Left ventricle myocardium inferior (tissue), 1 donor: ENCODE results near the gene MPZL1. TPM values are rescaled to one million over a fixed set of nuclear protein-coding genes. Genes with fewer than 3 reads are reported as not detected.
"Not testable (repeated sequence)": the region's sequence is repeated elsewhere in the genome, so short reads cannot be mapped to it uniquely, and the experiment has no call there.

Experiments
- DNase-seq: peaks from one replicate; pipeline ENCODE4 v3.0.0-alpha.2; 2020
- H3K27ac ChIP-seq: fragments of 200-600 bp; replicated peaks from 2 replicates; pipeline ENCODE4 v1.8.0; 2021
- H3K27me3 ChIP-seq: fragments of 200-600 bp; 2 replicates; pipeline ENCODE4 v1.8.0; 2021; ENCODE audit warnings: low read depth
- H3K36me3 ChIP-seq: fragments of 200-600 bp; 2 replicates; pipeline ENCODE4 v1.8.0; 2021
- H3K4me1 ChIP-seq: fragments of 200-600 bp; 2 replicates; pipeline ENCODE4 v1.8.0; 2021
- H3K4me3 ChIP-seq: fragments of 200-600 bp; 2 replicates; pipeline ENCODE4 v1.8.0; 2021; ENCODE audit warnings: mild to moderate bottlenecking, moderate library complexity
- H3K9me3 ChIP-seq: fragments of 200-600 bp; replicated peaks from 2 replicates; pipeline ENCODE4 v1.8.0; 2021
- intact Hi-C: fragments of 100-400 bp; cut with micrococcal nuclease; formaldehyde crosslinking; loops from one replicate; pipeline ENCODE4 v1.11.0; 2022
- total RNA-seq: library from RNA; stranded (reverse); fragmentation: NEBNext Ultra II Directional; extraction: Animal tissue kit (Norgen Biotek cat#: 25700); gene quantifications from one replicate; pipeline ENCODE4 v1.2.1, GENCODE V29; 2021
- TF ChIP-seq, protein P1 (sequence below): fragments of 200-600 bp; IDR thresholded peaks from 2 replicates; pipeline ENCODE4 v1.8.0; 2021; ENCODE audit warnings: antibody characterized with exemption, mild to moderate bottlenecking, borderline replicate concordance
- donor health status: DM: no; HTN: yes; CAD: no; lungs with severe emphysema.

Gene MPZL1
- total RNA-seq, 1 donor from 2014 or later = 28.9 TPM

DNA sequence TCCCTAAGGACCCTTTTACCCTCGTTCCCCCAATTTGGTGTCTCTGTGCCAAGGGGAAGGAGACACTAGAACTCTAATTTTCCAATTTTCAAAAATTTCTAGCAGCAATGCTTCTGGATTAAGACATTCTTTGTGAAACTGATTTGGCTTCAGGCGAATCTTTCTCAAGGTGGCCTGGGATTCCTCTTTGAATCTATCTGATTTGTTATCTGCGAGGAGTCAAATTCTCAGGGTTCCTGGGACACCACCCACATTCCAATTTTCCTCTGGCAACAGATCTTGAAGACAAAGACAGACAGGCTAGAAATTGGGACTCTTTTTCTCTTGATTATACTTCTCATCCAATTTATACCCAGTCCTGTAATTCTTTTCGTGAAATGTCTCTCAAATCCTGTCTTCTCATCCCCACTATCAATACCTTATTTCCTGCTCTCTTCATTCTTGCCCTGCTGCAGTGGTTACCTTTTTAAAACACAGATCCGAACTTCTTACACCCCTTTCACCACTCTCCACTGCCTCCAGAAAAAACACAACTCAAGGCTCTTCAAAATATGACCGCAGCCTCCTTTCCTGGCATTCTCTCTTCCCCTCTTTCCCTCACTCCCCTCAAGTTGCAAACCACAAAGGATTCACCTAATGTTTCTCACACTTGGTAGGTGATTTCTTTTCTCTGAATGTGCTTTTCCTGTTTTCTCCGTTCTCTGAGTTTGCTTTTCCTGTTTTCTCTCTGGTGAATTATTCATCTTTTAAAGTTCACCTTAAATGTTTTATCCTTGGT is 2.7 kb upstream of the MPZL1 start:
- Histone ChIP-seq H3K9me3 (no peaks in the 10 kb centered on the region), H3K36me3 (no peaks in the 10 kb centered on the region), H3K4me3 (no peak overlapping the region), H3K27ac (no peak overlapping the region), H3K4me1 (peaks cover 61% of the 10 kb centered on the region), H3K27me3 (no peaks in the 10 kb centered on the region)
- intact Hi-C loops = no loop called here
- DNase-seq = no peak
- TF ChIP-seq, protein P1, sequence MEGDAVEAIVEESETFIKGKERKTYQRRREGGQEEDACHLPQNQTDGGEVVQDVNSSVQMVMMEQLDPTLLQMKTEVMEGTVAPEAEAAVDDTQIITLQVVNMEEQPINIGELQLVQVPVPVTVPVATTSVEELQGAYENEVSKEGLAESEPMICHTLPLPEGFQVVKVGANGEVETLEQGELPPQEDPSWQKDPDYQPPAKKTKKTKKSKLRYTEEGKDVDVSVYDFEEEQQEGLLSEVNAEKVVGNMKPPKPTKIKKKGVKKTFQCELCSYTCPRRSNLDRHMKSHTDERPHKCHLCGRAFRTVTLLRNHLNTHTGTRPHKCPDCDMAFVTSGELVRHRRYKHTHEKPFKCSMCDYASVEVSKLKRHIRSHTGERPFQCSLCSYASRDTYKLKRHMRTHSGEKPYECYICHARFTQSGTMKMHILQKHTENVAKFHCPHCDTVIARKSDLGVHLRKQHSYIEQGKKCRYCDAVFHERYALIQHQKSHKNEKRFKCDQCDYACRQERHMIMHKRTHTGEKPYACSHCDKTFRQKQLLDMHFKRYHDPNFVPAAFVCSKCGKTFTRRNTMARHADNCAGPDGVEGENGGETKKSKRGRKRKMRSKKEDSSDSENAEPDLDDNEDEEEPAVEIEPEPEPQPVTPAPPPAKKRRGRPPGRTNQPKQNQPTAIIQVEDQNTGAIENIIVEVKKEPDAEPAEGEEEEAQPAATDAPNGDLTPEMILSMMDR = no peak

- not testable (repeated sequence) for H3K27me3 ChIP-seq, H3K36me3 ChIP-seq, DNase-seq, H3K27ac ChIP-seq, H3K4me3 ChIP-seq, H3K9me3 ChIP-seq
- H3K4me1 ChIP-seq = peaks cover 57% of the 10 kb centered on the region
- intact Hi-C loops = loop anchor here (10.0 kb wide), 1 partner anchor 65 kb away; no protein-coding TSS in a partner anchor
Measured at GRCh38 chr1:167719715-167720421, 1.9 kb upstream of the MPZL1 start.

GRCh38 chr1:167720965-167721616 is 691 bp upstream of the MPZL1 start:
- no peak for DNase-seq
- intact Hi-C loops = loop anchor here (10.0 kb wide), 1 partner anchor 64 kb away; no protein-coding TSS in a partner anchor
- H3K36me3 ChIP-seq = no peaks in the 10 kb centered on the region

DNA sequence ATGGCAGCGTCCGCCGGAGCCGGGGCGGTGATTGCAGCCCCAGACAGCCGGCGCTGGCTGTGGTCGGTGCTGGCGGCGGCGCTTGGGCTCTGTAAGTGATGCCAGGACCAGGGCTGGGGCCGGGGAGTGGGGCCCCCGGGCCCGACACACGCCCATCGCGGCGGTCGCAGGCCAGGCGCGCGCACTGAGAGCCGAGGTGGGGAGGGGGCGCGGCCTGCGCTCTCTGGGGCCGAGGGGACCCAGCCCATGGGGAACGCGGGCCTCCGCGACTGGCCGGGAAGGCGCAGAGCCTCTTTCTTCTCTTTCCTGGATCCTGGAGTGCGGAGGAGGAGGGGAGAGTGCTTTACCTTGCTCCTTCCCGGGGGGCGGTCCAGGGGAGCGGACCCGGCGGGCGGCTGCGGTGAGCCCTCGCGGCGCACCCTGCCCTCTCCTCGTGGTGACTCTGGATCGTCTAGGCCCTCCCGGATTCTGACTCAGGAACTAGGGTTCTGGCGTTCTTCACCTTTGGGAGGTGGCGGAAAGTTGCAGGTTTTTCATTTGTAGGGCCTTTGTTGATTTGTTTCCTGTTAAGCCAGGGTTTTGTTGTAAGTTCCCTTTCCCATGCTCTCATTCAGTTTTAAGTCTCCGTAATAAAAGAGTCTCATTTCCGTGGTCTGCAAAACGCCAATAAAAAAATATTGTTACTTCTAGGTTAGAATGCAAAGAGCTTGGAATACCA is 529 bp downstream of the MPZL1 start:
- intact Hi-C loops = loop anchor here (10.0 kb wide), 1 partner anchor 62 kb away; no protein-coding TSS in a partner anchor
- peak overlapping the region; percentile 96 for H3K4me3 ChIP-seq
- no peaks in the 10 kb centered on the region for H3K36me3 ChIP-seq
- H3K9me3 ChIP-seq = no peaks in the 10 kb centered on the region
- H3K27ac ChIP-seq = peak overlapping the region; percentile 89
- TF ChIP-seq, protein P1 = no peak
- H3K4me1 ChIP-seq = peaks cover 64% of the 10 kb centered on the region
- H3K27me3 ChIP-seq = no peaks in the 10 kb centered on the region
- no peak for DNase-seq

More at GRCh38 chr1:167720965-167721616, 691 bp upstream of the MPZL1 start:
- H3K27me3 ChIP-seq = no peaks in the 10 kb centered on the region
- TF ChIP-seq, protein P1 = peak; percentile 52
- H3K9me3 ChIP-seq = no peaks in the 10 kb centered on the region
- H3K4me3 ChIP-seq = peak overlapping the region; percentile 96
- peak overlapping the region; percentile 89 for H3K27ac ChIP-seq
- H3K4me1 ChIP-seq = peaks cover 60% of the 10 kb centered on the region

DNA sequence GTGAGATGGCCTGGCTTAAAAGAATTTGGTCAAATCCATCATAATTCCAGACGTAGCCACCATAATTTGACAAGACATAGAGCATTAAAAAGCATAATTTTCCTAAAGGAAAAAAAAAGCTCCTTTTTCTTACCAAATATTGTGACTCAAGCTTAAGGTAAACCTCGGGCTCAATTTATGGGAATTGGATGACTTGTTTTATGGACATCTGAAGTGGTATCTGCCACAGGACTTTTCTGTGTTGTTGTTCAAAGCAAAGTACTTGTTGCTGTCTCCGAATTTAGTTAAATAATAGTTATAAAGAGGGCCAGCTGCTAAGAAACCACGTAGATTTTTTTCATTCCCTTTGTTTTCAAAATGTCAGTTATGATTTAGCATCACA is 1.1 kb downstream of the MPZL1 start:
- Histone ChIP-seq H3K27ac (peak overlapping the region; percentile 89), H3K27me3 (no peaks in the 10 kb centered on the region), H3K9me3 (no peaks in the 10 kb centered on the region), H3K4me1 (peaks cover 64% of the 10 kb centered on the region), H3K36me3 (no peaks in the 10 kb centered on the region), H3K4me3 (peak overlapping the region; percentile 96)
- TF ChIP-seq, protein P1 = no peak
- no peak for DNase-seq
- intact Hi-C loops = loop anchor here (10.0 kb wide), 1 partner anchor 62 kb away; no protein-coding TSS in a partner anchor
